Activated CD4-positive, alpha-beta T cell treated with anti-CD3 and anti-CD28 coated beads, Interleukin-2, amount 50 U/mL, for 16 hours (primary cell): ENCODE results near the gene GBF1.

Source experiments
- DNase-seq: peaks from one replicate; pipeline ENCODE4 v3.0.0-alpha.2; 2020

The GBF1 gene

DNA sequence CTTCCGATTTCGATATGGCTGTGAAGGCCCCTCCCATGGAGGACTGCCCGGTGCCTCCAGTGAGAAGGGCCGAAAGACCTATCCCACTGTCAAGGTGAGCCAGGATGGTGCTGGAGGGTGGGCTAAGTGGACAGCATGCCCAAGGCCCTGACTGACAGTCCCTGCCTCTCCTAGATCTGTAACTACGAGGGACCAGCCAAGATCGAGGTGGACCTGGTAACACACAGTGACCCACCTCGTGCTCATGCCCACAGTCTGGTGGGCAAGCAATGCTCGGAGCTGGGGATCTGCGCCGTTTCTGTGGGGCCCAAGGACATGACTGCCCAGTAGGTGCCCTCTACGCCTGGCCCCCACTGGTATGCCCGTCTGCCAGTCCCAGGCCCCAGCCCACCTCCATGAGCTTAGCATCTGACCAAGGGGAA lies 151.4 kb downstream of the GBF1 start:
- DNase-seq, result no peak

DNA sequence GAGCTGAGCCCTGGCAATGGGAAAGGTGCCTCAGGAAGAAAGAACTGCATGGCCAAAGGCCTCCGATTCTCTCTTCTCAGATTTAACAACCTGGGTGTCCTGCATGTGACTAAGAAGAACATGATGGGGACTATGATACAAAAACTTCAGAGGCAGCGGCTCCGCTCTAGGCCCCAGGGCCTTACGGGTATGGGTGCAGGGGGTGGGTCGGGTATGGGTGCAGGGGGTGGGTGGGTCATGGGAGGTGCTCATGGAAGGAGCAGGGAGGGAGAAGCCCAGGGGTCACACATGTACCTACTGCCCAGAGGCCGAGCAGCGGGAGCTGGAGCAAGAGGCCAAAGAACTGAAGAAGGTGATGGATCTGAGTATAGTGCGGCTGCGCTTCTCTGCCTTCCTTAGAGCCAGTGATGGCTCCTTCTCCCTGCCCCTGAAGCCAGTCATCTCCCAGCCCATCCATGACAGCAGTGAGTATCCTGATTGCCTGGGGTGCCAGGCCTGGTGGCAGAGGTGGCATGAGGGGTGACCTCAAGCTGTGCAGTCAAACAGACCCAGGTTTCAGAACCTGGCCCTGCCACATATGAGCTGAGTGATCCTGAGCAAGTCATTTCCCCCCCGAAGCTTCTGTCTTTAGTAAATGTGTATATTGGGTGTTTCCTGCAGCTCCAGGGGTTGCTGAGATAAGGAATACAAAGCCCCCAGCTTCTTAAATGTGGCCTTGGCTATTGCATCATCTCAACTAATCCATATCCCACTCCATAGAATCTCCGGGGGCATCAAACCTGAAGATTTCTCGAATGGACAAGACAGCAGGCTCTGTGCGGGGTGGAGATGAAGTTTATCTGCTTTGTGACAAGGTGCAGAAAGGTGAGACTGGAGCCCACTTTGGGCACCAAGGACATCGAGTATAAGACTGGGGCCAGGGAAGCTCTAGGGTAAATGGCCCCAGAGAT lies 152.2 kb downstream of the GBF1 start:
- DNase-seq, result peak; percentile 28

DNA sequence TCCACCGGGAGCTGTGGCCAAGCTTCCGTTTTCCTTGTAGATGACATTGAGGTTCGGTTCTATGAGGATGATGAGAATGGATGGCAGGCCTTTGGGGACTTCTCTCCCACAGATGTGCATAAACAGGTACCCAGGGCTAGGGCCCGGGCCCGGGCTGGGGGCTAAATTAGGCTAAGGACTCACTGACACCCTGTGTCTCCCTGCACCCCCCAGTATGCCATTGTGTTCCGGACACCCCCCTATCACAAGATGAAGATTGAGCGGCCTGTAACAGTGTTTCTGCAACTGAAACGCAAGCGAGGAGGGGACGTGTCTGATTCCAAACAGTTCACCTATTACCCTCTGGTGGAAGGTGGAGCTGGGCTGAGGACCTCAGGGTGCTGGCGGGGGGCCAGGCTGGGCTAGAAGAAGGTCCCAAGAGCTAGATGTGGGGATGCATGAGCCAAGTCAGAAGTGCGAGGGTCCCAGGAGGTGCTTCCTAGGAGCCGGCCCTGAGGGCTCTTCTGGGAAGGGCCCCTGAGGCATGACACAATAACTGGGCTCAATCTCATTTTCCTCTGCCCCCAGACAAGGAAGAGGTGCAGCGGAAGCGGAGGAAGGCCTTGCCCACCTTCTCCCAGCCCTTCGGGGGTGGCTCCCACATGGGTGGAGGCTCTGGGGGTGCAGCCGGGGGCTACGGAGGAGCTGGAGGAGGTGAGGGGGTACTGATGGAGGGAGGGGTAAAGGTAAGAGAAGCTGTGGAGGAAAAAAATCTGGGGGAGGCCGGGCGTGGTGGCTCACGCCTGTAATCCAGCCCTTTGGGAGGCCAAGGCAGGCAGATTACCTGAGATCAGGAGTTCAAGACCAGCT lies 153.1 kb downstream of the GBF1 start:
- DNase-seq, result no peak

DNA sequence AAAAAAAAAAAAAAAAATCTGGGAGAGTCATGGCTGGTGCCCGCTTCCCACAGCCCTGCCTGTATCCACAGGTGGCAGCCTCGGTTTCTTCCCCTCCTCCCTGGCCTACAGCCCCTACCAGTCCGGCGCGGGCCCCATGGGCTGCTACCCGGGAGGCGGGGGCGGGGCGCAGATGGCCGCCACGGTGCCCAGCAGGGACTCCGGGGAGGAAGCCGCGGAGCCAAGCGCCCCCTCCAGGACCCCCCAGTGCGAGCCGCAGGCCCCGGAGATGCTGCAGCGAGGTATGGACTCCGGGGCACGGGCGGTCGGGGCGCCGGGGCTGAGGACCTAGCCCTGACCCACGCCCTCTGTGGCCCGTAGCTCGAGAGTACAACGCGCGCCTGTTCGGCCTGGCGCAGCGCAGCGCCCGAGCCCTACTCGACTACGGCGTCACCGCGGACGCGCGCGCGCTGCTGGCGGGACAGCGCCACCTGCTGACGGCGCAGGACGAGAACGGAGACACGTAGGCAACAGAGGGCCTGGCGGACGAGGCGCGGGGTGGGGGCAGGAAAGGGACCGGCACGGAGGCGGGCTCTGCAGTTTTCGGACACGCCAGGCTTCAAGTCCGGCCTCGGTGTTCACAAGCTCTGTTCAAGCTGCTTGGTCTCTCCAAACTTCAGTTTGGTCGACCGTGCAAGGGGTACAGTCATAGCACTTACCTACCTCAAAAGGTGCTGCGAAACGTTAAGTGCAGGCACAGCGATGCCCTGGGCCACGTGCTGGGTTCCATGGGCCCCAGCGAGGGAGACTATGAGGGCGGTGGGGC lies 154.1 kb downstream of the GBF1 start:
- peak; percentile 91 for DNase-seq

DNA sequence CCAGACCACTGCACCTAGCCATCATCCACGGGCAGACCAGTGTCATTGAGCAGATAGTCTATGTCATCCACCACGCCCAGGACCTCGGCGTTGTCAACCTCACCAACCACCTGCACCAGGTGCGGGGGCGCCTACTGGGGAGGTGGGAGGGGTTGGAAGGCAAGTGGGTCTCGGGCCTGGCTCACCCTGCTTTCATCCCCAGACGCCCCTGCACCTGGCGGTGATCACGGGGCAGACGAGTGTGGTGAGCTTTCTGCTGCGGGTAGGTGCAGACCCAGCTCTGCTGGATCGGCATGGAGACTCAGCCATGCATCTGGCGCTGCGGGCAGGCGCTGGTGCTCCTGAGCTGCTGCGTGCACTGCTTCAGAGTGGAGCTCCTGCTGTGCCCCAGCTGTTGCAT lies 154.7 kb downstream of the GBF1 start:
- no peak for DNase-seq

DNA sequence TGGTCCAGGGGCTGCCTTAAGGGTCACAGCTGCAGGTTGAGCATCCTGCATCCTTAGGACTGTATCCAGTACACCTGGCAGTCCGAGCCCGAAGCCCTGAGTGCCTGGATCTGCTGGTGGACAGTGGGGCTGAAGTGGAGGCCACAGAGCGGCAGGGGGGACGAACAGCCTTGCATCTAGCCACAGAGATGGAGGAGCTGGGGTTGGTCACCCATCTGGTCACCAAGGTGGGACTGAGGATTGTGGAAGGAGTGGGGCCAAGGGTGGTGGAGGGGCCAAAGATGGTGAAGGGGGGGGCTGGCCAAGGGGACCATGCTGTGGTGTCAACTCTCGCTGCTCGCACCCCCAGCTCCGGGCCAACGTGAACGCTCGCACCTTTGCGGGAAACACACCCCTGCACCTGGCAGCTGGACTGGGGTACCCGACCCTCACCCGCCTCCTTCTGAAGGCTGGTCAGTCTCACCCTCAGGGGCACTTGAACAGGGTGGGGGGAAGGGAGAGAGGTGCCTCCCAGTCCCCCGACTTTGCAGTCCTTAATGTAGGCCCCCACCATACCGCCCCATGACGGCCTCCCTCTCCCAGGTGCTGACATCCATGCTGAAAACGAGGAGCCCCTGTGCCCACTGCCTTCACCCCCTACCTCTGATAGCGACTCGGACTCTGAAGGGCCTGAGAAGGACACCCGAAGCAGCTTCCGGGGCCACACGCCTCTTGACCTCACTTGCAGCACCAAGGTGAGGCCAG lies 155.4 kb downstream of the GBF1 start:
- no peak for DNase-seq

DNA sequence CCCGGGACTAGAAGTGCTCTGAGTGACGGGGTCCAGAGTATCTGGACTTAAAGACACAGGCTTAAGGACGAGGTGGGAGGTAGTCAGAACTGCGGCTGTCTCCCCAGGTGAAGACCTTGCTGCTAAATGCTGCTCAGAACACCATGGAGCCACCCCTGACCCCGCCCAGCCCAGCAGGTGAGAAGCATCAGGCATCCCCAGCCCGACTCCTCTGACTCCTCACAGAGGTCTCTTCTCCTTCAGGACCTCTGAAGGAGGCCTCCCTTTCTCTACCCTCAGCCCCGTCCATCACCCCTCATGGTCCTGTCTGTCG lies 156.0 kb downstream of the GBF1 start:
- no peak for DNase-seq

DNA sequence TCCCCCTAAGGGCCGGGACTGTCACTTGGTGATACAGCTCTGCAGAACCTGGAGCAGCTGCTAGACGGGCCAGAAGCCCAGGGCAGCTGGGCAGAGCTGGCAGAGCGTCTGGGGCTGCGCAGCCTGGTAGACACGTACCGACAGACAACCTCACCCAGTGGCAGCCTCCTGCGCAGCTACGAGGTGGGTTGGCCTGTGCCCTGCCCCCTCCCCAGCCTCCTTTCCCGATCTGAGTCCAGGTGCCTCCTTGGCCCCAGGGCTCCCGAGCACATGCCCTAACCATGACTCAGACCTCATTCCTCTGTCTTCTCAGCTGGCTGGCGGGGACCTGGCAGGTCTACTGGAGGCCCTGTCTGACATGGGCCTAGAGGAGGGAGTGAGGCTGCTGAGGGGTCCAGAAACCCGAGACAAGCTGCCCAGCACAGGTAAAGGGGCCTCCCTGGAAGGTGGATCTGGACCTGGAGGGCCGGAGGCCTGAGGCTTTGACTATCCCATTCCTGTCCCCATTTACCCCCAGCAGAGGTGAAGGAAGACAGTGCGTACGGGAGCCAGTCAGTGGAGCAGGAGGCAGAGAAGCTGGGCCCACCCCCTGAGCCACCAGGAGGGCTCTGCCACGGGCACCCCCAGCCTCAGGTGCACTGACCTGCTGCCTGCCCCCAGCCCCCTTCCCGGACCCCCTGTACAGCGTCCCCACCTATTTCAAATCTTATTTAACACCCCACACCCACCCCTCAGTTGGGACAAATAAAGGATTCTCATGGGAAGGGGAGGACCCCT lies 156.6 kb downstream of the GBF1 start:
- DNase-seq, result no peak

DNA sequence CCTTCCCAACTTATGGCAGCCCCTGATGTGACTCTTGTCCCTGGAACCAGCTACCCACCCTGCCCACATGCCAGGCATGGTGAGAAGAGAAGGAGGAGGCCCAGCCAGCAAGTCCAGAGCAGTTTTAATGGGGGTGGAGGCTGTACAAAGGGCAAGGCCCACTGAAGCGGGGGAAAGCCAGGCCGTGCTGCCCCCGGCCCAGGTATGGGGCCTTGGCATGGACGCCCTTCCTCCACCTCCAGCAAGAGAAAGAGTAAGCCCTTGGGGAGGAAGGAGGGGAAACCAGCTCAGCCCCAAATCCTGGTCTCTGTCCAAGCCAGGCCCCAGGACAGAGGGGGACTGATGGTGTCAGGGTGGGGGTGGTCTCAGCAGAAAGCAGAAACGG lies 157.2 kb downstream of the GBF1 start:
- DNase-seq, result no peak

DNA sequence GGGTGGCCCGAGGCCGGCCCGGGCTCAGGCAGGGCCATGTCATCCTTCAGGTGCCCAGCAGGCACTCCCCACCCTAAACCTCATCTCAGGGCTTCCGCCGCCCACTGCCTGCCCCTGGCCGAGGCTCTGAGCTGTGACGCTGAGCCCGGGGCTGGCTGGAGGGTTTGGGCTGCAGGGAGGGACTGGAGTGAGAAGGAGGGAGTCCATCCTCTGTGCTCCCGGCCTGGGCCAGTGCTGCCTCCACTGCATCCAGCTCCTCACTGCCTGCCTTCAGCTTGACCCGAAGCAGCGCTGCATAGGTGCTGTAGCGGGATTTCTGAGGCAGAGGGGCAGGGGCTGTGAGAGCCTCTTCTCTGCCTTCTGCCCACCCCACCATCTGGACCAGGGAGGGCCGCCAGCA lies 157.8 kb downstream of the GBF1 start:
- no peak for DNase-seq

DNA sequence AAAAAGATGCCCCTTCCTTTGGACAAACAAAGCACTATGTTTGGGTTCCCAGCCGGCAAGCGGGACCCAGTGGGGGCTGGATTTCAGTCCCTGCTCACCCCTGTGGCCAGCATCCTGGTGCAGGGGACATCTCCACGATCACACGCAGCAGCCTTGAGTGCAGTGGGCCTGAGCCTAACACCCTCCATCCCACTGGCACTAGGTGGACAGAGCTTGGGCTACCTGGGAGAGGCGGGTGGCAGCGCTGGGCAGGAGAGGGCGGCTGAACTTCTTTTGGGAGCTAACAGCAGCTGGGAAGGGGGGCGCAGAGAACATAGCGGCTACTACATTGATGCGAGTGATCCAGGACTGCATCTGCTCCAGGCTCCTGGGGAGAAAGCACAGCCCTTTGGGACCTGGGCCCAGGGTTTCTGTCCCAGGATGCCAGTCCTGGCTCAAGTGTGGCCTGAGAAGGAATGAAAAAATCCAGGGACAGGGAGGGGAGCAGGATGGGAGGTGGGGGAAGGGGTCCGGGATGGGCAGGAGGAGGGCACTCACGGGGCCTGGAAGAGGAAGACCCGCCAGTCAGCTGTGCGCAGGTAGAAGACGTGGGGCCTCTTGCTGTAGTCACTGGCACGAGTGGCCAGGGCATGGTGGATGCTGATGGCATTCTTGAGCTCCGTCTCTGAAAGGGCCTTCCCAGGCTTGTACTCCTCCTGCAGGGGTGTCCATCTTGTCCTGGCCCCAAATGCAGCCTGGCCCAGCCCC lies 159.2 kb downstream of the GBF1 start:
- no peak for DNase-seq

DNA sequence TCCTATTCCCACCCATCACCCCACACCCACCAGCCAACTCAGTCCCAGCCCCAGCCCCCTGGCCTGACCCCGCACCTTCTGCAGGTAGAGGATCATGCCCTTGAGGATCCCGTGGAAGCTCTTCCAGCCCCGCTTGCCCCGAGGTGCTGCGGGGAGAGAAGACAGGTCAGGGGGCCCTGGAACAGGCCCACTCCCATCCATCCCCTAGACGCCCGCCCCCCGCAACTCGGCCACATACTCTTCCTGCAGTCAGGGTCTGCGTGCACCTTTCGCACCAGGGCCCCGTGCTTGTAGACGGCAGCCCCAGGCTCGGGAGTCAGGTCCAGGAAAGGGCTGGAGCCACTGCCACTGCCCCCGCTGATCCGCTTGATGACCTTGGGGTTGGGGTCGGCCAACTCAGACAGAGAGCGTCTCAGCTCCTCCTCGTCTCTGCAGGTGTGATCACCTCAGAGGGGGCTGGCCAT lies 159.8 kb downstream of the GBF1 start:
- no peak for DNase-seq

DNA sequence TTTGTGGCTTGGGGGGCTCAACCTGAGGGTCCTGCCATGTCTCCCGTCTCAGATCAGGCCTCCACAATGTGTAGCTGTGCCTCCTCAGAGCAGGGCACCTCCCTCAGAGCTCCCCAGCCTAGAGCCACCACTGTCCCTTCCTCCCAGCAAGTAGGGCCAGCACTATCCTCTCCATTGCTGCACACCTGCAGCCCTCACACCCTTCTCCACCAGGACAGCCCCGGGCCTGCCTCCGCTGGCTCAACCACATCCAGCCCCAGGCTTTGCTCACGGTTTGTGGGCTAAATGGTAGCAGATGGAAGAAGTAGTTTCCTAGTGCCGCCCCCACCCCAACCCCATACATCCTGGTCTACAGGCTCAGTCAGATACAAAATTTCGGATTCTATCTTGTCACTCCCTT lies 160.3 kb downstream of the GBF1 start:
- DNase-seq, result no peak

DNA sequence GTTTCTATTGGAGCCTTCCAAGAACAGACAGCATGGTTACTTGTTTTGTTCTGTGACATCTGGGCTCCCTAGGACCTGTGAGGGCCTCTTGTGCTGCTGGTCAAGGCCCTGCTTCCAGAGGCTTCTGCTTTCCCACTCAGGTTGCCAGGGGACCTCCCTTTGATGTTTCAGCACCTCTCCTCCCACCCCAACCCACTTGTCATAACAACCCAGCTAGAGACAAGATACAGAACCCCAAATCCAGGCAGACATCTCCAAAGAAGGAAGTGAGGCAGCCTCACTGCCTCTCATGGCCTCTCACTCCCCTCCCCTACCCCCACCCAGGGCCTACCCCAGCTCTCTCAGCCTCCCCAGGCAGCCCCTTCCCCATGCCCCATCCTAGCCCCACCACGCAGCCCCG lies 161.5 kb downstream of the GBF1 start:
- no peak for DNase-seq

DNA sequence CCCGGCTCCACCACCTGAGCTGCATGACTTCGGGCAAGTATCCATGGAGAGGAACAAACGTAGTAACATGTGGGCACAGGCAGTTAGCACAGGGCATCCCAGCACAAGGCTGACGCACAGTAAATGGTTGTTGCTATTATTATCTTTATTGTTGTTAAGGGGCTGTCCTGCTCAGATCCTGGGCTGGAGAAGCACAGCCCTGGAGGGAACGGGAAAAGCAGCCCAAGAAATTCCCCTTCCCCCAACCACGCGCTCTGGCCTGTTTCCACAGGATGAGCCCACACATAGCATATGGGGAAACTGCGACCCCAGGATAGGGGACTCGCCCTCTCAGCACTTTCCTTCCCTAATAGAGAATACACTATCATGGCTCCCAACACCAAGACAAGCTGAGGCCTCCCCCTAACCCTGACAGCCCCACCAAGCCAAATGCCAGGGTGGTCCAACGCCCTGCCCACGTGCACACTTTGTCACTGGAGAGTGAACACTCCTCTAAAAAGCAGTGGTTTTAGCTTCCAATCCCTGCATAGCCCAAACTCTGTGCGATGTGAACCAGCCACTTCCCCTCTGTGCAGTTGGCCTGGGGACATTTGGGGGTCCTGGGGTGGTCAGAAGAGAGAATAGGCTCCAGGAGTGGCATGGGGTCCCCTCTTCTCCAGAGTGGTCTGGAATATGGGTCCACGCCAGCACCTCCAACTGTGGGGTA lies 162.2 kb downstream of the GBF1 start:
- DNase-seq, result no peak

DNA sequence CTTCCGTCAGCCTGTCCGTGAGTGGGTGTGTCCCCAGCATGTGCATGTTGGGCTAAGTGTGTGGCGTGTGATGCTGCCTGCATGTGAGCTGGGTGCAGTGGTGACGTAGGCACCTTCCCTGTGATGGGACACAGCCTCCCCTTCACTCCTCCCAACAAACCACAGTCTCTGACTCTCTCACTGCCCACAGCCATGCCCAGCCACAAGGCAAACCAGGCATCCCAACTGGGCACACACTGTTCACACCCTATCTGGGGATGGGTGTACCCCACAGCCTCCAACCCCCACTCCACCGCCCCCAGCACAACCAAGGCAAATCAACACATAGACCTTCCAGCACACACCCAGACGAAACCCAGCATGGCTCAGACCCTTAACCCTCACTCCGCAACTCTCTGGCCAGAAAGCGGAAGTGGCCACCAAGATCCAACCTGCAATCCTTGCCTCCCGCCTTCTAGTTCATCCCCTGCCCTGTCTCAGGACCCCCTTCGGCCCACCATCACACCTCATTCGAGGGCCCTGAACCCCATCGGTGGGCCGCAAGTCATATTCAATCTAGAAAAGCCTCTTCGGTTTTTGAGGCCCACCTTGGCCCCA lies 162.9 kb downstream of the GBF1 start:
- no peak for DNase-seq

DNA sequence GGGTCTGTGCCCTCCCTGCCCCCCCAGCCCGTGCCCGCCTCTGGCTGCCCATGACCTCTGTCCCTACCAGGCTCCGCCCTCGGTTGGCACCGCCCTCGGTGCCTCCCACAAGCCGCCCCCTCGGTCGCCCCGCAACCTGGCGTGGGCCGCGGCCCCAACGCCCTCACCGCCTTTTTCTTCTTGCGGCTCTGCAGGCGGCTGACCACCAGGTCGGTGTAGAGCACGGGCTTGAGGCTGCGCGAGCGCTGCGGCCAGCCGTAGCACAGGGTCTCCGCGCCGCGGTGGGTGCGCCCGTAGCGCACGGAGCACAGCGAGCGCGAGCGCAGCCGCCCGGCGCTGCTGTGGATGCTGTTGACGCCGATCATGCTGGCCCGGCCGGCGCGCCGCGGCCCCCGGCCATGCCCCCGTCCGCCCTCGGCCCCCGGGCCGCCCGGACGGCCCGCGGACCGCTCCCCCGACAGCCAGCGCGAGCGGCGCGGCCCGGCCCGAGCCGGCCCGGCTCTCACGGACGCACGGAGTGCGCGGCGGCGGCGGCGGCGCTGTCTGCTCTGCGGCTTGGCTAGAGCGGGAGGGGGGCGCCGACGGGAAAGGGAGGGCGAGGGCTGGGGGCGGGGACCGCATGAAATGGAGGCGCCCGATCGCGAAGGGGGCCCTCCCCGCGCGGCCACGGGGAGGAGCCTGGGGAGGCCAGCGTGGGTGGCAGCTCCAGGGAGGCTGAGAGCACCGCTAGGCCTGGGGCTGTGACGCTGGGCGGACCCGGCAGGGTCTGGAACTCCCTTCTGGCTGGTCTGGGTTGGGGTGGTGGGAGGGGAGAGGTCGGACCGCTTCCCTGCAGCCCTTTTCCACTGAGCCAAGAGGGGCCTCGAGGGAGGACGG lies 163.6 kb downstream of the GBF1 start:
- peak; percentile 50 for DNase-seq

DNA sequence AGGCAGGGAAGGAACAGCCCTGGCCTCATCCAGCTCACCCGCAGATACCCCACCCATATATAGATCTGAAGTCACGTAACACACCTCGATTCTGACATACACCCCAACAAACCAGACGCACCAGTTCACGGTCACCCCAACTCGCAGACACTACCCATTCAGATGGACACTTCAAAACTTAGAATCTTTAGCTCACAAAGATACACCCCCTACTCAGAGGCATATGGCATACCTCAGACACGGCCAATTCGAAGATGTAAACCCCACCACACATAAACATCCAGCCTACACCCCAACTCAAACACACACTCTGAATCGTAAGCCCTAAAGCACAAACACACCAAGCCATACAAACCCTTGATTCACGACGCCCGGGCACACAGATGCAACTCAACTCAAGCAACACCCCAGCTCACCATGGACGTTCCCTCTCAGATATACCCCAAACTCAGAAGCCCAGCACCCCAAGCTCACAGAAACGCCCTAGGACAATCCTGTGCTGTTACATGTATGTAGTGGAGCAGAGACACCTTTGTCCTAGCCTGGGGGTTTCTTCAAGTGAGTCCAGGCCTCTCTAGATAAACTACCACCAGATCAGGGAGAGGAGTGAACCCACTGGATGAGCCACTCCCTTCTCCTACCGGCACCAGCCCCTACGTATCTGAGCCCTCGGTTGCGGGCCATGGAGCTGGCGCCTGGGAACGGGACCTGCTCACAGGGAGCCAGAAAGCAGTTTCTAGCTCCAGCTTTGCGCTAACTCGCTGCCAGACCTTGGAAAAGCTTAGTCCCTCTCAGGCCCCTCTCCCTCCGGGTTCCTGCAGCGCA lies 164.5 kb downstream of the GBF1 start:
- no peak for DNase-seq
